Activated effector memory CD4-positive, alpha-beta T cell treated with Interleukin-2 at 50 U/mL for 16 hours (primary cell): ENCODE data around the gene PAX1.

Source experiments
- DNase-seq: peaks from one replicate; pipeline ENCODE4 v3.0.0-alpha.2; 2020

PAX1 gene

DNA sequence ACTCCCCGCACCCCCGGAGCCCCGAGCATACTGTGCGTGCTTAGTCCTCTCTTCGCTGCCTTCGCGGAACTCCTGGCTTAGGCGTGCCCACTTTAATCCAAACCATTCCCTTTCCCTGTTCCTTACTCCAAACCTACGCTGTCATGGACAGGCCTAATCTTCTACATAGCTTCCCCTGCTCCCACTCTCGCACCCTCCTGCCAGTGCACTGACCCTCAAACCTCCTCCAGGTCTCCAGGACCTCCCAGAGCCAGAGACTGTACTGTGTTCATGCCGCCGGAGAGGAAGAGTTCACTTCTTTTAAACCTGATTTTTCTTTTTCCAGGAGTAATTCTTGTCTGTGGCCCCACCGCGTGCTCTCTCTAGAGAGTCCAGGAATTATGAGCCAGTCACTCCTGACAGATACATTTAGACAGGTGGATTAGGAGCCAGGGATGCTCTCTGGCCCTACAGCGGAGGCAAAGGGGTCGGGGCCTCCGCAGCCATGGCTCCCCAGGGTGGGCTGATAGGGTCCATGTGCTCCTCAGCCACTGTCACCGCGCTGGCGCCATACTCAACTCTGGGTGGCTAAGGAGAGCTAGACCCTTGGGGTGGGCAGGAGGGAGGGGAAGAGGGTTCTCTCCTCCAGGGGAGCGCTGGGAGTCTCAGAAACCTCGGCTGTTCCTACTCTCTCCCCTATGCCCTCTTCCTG lies 1.6 kb upstream of the PAX1 start:
- no peak for DNase-seq

DNA sequence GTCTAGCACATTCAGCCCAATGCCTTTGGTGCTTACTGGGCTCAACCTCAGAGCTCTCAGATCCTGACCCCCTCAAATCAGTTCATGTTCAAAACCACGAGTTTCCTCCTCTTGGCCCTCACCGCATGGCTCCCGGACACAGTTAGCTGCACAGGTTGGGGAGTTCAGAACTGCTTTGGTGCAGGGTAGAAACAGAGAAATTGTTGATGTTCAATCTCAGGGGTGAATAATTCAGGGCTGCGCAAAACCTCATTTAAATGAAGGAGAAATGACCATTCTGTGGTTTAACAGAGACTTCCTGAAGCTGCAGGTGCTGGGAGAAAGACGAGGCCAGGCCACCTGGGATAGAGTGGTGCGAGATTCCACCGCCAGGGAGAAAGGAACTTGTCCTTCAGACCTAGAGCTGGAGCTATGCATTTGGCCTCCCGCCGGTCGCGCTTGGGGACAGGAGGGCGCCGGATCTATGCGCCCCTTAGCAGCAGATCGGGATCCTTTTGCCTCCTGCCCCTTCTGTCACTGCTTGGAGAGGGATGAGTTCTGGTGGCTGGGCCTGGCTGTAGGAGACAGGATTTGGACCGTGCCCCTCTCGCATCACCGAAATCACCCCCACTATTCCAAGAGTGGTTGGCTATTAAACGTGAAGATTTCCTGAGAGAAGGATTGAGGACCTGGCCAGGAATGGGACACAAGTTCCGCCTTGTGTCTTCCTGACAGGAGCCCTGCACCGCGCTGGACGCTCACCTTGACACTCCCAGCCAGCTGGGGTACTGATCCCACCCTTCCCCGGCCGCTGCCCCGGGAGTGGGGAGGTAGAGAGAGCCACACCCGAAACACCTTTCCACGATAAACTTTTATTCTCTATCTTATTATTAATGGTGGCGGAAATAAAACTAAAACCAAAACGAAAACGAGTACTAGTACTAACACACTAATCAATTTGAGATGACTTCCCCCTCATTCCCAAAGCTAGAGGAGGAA lies 767 bp upstream of the PAX1 start:
- no peak for DNase-seq

DNA sequence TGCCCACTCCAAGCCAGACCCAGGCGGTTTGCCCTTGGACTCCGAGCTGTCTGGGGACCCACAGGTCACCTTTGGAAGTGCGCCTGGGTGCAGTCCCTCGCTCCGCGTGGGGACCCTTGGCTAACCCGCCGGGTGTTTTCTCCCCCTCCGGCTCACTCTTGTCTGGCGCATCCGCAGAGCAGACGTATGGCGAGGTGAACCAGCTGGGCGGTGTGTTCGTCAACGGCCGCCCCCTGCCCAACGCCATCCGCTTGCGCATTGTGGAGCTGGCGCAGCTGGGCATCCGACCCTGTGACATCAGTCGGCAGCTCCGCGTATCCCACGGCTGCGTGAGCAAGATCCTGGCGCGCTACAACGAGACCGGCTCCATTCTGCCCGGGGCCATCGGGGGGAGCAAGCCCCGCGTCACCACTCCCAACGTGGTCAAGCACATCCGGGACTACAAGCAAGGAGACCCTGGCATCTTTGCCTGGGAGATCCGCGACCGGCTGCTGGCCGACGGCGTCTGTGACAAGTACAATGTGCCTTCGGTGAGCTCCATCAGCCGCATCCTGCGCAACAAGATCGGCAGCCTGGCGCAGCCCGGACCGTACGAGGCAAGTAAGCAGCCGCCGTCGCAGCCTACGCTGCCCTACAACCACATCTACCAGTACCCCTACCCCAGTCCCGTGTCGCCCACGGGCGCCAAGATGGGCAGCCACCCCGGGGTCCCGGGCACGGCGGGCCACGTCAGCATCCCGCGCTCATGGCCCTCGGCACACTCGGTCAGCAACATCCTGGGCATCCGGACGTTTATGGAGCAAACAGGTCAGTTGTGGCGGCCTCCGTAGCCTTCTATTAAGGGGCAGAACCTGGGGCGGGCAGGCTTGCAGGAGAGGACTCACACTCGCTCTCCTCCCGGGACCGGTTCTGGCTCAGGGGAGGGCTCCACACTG lies 1.1 kb downstream of the PAX1 start:
- DNase-seq, result no peak

DNA sequence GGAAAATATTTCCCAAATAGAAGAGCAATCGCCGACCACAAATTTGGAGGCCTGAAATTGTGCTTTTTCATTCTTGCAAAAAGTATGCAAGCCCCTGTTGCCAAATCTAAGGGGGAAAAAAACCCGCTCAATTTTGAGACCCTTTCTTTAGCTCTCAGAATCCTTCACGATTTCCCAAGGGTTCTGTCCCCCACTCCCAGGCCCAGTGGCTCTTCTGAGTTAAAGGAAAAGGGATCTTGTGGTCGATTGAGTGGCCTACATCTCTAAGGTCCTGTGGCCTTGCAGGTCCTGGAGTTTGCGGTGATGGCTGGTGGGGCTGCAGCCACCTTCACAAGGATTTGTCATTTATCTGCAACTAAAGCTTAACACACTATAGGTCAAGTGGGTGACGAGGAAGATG lies 1.8 kb downstream of the PAX1 start:
- DNase-seq, result no peak

DNA sequence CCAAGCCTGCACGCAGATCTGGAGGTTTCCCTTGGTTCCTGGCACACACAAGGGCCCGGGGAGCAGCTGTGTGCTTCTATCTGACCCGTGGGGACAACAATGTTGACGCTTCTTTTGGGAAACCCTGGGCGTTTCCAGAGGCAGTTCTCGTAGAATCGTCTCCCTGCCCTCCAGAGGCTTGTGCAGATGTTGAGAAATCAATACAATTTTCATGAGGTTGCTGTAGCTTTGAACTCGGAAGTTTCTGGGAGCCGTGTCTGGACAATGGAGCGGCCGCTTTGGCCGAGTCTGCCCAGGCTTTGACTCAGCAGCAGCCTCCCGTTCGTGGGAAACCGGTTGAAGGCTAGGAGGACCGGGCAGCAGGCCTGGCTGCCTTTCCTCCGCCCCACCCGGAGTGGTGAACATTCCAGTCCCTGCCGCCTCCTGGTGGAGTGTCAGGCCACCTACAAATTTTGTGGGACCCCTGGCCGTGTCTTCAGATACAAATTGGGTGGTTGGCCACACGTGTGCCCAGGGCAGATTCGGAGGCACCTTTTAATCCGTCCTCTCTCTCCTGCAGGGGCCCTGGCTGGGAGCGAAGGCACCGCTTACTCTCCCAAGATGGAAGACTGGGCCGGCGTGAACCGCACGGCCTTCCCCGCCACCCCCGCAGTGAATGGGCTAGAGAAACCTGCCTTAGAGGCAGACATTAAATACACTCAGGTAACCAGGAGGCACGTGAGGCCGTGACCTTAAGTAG lies 2.7 kb downstream of the PAX1 start:
- no peak for DNase-seq

DNA sequence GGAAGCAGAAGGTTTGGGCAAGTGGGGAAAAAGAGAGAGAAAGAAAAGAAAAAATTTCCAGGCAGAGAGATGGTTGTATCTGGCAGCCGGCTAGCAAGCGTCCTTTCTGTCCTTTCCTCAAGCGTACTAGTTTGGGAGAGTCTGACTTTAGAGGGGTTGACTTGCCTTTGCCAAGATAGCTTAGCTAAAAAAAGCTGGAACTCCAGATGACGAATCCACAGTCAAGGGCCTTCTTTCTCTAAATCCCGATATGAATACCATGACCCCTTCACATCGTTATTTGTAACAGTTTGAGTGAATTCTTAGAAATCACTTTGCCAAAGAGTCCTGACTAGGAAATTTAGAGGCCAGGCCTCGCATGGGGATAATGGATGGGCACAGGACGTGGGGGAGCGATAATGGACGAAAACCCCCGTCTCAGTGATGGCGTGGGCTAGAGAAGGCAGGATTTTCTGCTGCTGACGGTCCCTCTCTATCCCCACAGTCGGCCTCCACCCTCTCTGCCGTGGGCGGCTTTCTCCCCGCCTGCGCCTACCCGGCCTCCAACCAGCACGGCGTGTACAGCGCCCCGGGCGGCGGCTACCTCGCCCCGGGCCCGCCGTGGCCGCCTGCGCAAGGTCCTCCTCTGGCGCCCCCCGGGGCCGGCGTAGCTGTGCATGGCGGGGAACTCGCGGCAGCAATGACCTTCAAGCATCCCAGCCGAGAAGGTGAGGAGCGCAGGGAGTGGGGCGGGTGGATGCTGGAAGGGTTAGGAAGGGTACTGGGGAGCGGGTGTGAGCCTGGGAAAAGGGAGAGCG lies 3.5 kb downstream of the PAX1 start:
- no peak for DNase-seq

DNA sequence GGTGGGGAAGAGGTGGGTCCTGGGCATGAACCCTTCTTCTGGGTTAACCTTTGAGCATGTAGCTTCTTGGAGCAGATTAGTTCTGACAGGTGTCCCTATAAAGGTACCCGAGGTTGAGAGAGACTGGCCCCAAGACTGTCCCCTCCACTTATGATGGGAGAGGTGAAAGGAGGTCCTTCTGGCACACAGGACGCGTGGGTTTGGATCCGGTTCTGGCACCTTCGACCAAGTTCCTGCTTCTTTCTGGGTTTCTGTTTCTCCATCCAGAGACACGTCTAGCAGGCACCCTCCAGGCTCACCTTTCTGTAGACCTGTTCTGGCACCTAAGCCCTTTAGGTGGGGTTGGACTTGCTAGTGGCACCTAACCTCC lies 4.1 kb downstream of the PAX1 start:
- no peak for DNase-seq

DNA sequence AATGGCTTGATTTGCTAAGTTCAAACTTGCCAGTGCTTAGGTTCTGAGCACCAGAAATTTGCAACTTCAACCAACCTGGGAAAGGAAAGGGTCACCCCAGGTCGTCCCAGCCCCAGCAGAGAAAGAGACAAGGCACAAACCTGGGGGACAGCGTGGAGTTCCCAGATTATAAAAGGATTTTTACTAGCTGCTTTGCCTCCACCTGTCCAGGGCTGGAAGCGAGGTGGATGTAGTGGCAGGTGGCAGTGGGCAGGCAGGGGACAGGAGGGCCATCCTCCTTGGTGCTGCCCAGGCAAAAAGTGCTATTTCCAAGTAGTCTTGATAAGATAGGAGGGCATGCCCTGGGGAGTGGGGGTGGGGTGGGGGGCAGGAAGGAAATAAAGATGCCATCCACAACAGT lies 4.9 kb downstream of the PAX1 start:
- DNase-seq, result no peak

DNA sequence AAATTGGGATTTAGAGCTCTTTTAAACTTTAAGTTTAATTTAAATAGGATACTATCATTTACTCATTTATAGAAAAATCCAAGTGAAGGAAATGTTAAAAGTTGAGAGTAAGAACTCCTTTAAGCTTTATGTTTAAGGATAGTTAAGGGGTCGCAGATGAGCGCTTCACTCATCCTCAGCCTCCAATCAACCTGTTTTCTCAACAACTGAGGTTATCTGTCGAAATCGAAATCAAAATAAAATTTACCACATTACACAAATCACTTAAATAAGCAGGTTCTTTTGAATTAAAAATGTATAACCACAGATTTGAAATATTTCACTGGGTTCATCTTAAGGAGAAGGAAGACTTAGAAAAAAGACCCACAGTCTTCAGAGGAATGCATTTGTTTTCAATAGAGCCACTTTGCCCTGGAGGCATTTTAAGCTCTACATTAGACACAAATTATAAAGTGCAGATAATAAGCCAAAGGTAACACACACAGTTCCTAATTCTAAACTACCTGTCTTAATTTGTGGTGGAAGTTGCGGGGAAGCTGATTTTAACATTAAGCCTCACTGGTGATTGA lies 5.5 kb downstream of the PAX1 start:
- DNase-seq, result no peak

DNA sequence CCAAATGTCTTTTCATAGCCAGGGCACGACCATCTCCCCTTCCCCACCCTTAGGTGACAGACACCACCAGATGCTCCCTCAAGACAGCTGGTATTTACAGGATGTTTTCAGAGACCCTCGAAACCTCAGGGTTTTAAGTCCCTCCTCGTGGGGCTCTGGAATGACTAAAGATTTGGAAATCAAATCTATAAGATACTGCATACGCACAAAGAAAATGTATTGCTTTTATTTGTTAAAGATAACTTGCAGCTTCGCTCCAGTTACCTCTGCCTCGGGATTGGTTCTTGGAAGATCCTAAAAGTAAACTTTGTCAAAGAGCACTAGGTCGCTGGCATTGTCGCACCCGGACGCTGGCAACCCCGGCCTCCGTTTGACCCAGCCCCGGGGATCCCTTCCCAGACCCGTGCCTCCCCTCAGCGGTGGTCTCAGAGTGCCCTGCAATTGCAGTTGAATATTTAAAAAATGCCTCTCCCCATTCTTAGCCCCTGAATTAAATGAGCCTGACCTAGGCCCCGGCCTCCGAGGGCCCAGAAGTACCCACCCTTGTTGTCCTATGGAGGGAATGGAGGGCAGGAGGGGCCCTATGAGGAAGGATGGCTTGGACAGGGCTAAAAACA lies 7.1 kb downstream of the PAX1 start:
- DNase-seq, result no peak

DNA sequence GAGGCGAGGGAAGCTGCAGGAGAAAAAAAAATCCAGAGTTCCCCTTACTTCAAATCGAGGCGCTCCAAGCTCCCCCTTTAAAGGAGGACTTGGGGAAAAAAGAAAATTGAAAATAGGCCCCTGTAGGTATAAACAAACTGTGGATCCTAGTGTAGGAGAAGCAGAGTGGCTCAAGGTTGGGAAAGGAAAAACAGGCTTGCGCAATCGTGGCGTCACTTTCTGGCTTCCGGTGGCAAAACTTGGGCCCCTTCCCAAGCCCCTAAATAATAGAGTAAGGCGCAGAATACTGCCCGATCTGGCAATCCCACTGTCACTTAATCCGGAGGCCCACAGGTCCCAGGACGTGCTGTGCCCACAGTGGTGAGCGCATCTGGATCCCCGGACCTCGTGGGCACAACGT lies 8.0 kb downstream of the PAX1 start:
- no peak for DNase-seq

DNA sequence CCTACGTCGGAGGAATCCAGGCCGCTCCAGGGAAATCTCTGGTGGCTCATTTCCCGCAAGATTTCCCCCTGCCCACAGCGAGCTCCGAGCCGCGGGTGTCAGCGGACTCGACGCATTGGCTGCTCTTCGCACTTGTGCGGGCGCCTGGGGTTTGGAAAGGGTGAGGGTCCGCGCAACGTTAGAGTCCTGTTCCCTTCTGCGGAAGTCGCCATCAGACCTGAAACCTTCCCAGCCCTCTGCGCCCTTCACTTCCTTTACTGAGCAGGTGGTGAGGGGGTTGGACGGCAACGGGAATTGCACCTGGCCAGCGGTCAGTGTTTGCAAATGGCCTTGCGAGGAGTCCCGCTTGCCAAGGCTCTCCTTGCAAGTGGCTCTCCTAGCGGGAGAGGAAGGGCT lies 8.4 kb downstream of the PAX1 start:
- DNase-seq, result no peak

DNA sequence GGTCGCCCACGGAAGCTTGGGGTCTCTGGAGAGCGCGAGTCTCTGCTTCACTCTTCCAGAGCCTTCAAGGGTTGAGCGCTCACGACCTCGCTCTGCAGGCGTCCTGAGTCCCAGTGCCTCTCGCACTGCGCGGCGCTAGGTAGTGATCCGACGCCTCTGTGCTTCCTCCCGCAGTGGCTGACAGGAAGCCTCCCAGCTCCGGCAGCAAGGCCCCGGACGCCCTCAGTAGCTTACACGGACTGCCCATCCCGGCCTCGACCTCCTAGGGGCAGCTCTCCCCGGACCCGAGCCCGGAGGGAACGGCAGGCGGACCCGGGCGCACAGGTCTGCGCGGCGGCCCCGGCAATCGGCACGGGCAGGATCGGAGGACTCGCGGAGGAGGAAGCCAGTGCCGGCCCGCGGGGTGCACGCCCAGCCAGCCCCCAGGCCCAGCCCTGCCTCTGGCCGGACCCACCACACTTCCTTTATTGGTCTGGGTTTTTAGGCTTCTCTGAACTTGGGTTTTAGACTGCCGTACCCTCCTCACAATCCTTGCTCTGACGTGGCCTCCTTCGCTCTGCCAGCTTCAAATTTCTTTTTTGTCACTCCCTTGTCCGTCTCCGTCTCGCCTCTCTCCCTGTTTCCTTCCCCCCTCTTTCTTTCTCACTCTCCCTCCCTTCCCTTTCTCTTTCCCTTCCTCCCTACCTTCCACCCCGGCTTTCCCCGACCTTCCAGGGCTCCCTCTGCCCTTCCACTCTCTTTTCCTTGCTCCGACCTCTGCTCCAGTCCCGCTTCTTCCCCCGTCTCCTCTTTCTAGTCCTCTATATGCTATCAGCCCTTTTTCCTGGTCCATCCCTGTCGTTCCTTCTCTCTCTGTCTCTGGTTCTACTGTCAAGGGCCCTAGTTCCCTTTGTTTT lies 9.1 kb downstream of the PAX1 start:
- no peak for DNase-seq

DNA sequence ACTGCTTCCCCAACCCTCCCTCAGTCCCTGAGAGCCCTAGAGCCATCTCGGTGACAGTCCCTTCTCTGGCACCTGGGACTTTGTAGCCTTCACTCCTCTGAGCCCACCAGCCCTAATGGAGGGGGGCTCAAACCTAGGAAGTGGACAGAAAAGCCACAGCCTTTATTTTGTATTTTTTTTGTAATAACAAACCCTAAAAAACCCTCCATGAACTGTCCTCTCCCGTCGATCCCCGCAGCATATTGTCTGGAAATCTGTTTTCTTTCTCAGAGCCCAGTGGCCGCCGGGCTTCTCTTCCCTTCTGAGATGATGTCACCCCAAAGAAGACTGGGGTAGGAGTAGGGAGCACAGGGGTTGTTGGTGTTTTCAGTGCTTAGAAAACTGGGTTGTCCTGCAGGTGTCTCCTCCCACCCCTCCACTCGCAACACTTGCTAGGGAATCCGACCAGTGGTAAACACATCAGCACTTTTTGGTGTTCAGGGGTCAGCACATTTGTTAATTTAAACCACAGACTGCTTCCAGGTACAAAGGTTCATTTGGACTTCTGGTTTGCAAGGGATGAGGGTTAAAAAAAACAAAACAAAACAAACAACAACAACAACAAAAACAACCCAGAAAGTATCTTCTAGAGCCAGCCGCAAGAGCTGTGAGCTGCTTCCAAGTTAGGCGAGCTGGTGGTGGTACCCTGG lies 9.9 kb downstream of the PAX1 start:
- no peak for DNase-seq

DNA sequence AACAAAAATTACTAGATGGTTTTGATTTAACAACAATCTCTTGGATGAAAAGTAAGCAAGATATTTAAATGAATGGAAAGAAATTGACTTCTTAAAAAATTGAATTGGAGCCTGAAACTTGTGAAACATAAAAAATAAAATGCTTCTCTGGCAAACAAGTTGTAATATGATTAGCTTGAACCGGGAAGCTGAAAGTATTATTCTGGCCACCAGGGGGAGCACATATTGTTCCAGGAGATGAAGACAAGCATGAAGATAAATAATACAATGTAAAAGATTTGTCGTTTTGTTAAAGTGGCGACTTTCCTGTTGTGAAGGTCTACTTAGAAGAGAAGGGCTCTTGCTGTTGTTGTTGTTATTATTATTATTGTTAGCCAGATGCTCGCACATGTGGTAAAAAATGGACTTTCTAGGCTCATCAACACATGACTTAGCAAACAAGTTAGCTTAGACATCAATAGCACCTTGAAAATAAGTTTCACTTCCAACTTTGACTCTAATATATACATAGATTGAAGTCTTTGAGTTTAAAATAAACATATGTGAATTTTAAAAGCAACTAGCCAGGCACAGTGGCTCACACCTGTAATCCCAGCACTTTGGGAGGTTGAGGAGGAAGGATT lies 14.2 kb downstream of the PAX1 start:
- DNase-seq, result no peak

DNA sequence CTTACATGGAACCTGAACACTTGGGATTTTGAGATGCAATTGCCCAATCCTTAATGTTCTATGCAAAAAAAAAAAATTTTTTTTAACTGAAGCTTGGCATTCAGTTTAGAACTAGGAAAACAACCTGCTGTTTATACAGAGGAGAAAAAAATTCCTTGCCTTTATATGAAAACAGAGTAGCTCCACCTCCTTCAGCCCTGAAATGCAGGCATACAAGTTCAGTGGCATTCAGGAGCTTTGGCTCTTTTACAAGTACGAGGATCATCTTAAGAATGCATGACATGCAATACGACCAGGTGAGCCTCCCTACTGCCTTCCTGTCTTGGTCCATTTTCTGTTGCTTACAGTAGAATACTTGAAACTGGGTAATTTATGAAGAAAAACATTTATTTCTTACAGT lies 20.4 kb downstream of the PAX1 start:
- no peak for DNase-seq

DNA sequence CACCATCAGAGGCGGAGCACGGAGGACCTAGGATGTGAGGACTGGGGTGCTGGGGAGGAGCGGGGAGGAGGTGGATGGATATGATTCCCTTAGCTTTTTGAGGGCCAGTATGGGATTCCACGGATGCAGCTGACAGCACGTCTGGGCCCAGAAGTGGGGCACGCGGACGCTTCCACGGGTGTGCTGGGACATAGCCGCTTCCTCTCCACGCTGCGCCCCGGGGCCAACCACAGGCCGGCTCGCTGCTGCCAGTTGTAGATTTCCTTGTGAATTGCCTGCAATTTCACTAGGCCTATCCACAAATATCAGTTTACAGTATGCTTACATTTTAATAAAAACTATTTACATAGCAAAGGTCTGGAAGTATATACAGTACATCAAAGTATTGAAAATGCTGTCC lies 23.9 kb downstream of the PAX1 start:
- no peak for DNase-seq

DNA sequence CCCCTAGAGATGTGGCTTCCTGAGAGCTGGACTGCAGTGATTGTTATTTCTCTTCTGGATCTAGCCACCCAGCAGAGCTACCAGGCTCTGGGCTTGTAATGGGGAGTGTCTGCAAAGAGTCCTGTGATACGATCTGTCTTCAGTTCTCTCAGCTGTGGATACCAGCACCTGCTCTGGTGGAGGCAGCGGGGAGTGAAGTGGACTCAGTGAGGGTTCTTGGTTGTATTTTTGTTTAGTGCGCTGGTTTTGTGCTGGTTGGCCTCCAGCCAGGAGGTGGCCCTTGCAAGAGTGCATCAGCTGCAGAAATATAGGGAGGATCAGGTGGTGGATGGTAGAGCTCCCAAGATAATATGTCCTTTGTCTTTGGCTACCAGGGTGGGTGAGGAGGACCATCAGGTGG lies 33.7 kb downstream of the PAX1 start:
- DNase-seq, result no peak

DNA sequence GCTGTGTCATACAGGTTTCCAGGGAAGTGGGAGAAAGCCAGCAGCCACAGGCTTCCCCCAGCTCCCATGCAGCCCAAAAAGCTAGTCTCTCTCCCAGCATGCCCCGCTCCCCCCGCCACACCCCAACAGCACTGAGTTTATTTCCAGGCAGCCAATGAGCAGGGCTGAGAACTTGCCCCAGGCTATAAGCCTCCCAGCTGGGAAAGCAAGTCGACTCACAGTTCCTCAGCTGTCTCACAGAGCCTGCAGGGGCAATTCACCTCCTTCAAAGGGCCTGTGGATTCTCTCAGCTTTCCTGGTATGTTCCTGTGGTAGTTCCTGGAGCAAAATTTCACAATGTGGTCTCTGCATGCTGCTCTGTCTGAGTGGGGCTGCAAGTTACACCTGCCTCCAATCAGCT lies 34.2 kb downstream of the PAX1 start:
- no peak for DNase-seq
